ENCODE results near the gene ZBTB40.

GRCh38 chr1:22535399-22535798, 83.7 kb downstream of the ZBTB40 start:
- no peak for TF ChIP-seq SOX15 (CRISPR knock-in tag; IDR thresholded peaks at IDR 0.05)
- no peak for TF ChIP-seq ATF2 (CRISPR knock-in tag; IDR thresholded peaks at IDR 0.05; ENCODE audit: borderline replicate concordance, low read depth)
- no peak for TF ChIP-seq CTCF (IDR thresholded peaks at IDR 0.05)
- TF ChIP-seq IRF1 (CRISPR knock-in tag; IDR thresholded peaks at IDR 0.05), result no peak
- no peak for TF ChIP-seq CREB1 (CRISPR knock-in tag; IDR thresholded peaks at IDR 0.05)
- TF ChIP-seq ESRRA (CRISPR knock-in tag; IDR thresholded peaks at IDR 0.05; ENCODE audit: borderline replicate concordance), result no peak
- TF ChIP-seq USF1 (CRISPR knock-in tag; IDR thresholded peaks at IDR 0.05), result no peak
- TF ChIP-seq USF2 (CRISPR knock-in tag; IDR thresholded peaks at IDR 0.05), result no peak
- no peak for TF ChIP-seq ZNF138 (CRISPR knock-in tag; conservative IDR thresholded peaks at IDR 0.05)
- no peak for TF ChIP-seq GABPB1 (CRISPR knock-in tag; IDR thresholded peaks at IDR 0.05)
